ENCODE data around the gene LAMA1.

The LAMA1 gene

DNA sequence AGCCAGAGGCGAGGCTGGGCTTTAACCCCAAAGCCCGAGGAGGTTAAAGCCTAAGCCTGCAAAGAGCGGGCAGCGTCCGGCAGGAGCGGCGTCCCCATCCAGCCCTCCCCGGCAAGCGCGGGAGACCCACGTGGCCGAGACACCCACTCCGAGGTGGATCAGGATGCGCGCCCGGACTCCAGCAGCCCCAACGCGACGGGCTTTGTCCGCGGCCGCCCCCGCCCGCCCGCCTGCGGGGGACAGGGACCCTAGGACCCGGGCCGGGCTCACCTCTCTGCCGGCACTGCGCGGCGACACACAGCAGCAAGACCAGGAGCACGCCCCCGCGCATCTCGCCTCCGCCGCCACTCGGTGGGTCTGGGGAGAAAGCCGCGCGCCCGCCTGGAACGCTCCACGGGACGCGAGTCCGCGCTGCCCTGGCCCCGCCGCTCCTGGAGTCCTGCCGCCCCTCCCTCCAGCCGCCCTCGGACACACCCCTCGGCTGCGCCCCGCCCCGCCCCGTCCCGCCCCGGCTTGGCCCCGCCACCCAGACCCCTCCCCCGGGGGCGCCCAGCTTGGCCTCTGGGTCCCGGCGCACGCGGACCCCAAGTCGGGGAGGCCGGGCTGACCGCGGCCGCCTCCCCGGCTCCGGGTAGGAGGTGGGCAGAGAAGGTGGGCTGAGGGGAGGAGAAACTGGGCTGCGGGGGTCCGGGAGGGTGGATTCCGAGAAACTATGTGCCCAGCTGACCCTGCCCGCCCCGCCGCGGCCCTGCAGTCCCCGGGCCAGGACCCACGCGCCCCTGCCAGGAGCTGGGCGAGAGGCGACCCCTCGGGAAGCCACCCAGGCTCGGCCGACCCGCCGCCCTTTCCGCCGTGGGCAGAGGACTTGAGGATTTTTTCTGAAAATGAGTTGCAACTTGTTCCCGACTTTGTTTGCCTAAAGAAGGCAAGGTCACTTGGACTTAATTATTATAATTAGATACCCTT lies at the start of gene LAMA1:
LAMA1 (minus strand) TSS at position 408 of the 966 bp plus-strand sequence; CDS start at position 331, 77 bp downstream.
- Histone ChIP-seq H3K27ac (no peak within 1 kb of the TSS), H3K9ac (no peak within 1 kb of the TSS), H3K9me3 (replicated peaks in 1 of 11) (peaks cover 10 to 29% (median 17%) of the 10 kb centered on the region in 11 experiments), H3K27me3 (peaks cover 0 to 20% (median 12%) of the 10 kb centered on the region in 11 experiments; a peak in 17 of 22 replicates), H3K4me2 (peak within 1 kb of the TSS in 8 of 11 experiments; percentile 28 to 59 (median 34); a peak in 9 of 22 replicates), H3K4me3 (no peak within 1 kb of the TSS), H3K36me3 (no peaks in the 10 kb centered on the region), H4K20me1 (no peaks in the 10 kb centered on the region), H3K4me1 (peaks cover 0 to 9% (median 0%) of the 10 kb centered on the region in 10 experiments; a peak in 3 of 20 replicates)
- TF ChIP-seq Cebpa-rat (IDR thresholded peaks at IDR 0.05) = no peak

- Histone ChIP-seq H3K9me3 (replicated peaks in 1 of 11) (no peaks in the 10 kb centered on the region), H4K20me1 (no peaks in the 10 kb centered on the region), H3K4me1 (peaks cover 0 to 7% (median 0%) of the 10 kb centered on the region in 10 experiments; a peak in 2 of 20 replicates), H3K9ac (no peak overlapping the region), H3K4me2 (no peak overlapping the region), H3K36me3 (no peaks in the 10 kb centered on the region), H3K27ac (no peak overlapping the region), H3K4me3 (no peak overlapping the region), H3K27me3 (no peaks in the 10 kb centered on the region)
- no peak for TF ChIP-seq Cebpa-rat (IDR thresholded peaks at IDR 0.05)
These were observed 48.3 kb upstream of the LAMA1 start for GRCh38 chr18:7165846-7166393.

DNA sequence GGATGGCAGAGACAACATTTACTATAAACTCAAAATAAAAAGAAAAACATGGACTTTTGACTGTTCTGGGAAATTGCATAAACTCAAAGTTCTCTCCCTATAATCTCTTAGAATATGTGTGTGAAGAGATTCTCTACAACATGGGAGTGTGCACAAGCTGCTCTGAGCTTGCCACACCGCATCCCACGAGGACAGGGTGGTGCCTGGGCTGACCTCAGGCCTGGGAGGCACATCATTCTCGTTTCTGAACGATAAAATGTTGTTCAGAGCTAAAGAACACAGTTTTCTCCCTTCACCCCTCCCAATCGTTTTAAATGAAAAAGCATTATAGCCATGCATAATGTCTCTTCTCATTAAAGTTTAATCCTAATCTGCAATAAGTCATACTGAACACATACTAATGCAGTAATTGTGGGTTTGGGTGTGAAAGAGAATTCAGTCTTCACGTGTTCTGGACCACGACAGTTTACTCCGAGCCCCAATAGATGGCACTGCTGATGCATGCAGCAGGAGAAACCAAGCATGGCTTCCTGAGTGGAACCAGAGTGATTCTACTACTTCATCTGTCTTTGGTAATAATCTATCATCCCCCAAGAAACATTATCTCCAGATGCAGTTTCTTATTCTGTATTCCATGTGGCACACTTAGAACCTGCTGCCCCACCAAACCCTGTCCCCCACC lies 46.9 kb upstream of the LAMA1 start:
- Histone ChIP-seq H3K9me3 (replicated peaks in 1 of 11) (no peaks in the 10 kb centered on the region), H3K27me3 (no peaks in the 10 kb centered on the region), H3K9ac (no peak overlapping the region), H3K4me1 (peaks cover 0 to 7% (median 0%) of the 10 kb centered on the region in 10 experiments; a peak in 2 of 20 replicates), H3K4me2 (no peak overlapping the region), H3K27ac (no peak overlapping the region), H3K4me3 (no peak overlapping the region), H4K20me1 (no peaks in the 10 kb centered on the region), H3K36me3 (no peaks in the 10 kb centered on the region)
- TF ChIP-seq Cebpa-rat (IDR thresholded peaks at IDR 0.05) = no peak

GRCh38 chr18:7158216-7158615 lies 40.6 kb upstream of the LAMA1 start:
- Histone ChIP-seq H3K9me3 (replicated peaks in 1 of 11) (no peaks in the 10 kb centered on the region), H3K27me3 (no peaks in the 10 kb centered on the region), H3K4me3 (no peak overlapping the region), H3K4me2 (no peak overlapping the region), H3K9ac (no peak overlapping the region), H4K20me1 (no peaks in the 10 kb centered on the region), H3K4me1 (peaks cover 0 to 7% (median 0%) of the 10 kb centered on the region in 10 experiments; a peak in 2 of 20 replicates), H3K27ac (no peak overlapping the region), H3K36me3 (no peaks in the 10 kb centered on the region)
- TF ChIP-seq Cebpa-rat (IDR thresholded peaks at IDR 0.05) = no peak

GRCh38 chr18:7157760-7158159 lies 40.2 kb upstream of the LAMA1 start:
- Histone ChIP-seq H3K4me1 (peaks cover 0 to 7% (median 0%) of the 10 kb centered on the region in 10 experiments; a peak in 2 of 20 replicates), H3K9me3 (replicated peaks in 1 of 11) (no peaks in the 10 kb centered on the region), H4K20me1 (no peaks in the 10 kb centered on the region), H3K9ac (no peak overlapping the region), H3K27ac (no peak overlapping the region), H3K4me3 (no peak overlapping the region), H3K4me2 (no peak overlapping the region), H3K27me3 (no peaks in the 10 kb centered on the region), H3K36me3 (no peaks in the 10 kb centered on the region)
- TF ChIP-seq Cebpa-rat (IDR thresholded peaks at IDR 0.05) = no peak

DNA sequence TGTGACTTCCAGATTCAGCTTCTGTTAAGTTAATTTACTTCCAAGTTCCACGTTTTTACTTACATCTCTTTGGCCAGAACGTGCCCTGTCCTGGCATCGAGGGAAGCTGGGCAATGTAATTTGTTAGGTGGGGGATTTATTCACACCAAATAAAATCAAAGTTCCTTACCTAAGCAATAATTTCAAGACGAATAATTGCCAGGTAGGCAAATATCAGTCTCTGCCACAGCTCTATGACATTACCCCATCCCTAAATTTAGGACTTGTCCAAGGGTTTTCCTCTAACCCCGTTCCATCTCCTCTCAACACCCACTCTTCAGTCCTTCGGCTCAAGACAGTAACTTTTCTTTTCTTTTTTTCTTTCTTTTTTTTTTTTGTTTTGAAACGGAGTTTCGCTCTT lies 38.3 kb upstream of the LAMA1 start:
- no peak overlapping the region for H3K4me3 ChIP-seq
- no peaks in the 10 kb centered on the region for H3K4me1 ChIP-seq
- H4K20me1 ChIP-seq = no peaks in the 10 kb centered on the region
- H3K9ac ChIP-seq = no peak overlapping the region
- H3K9me3 ChIP-seq (replicated peaks in 1 of 11) = no peaks in the 10 kb centered on the region
- no peak overlapping the region for H3K4me2 ChIP-seq
- H3K36me3 ChIP-seq = no peaks in the 10 kb centered on the region
- H3K27ac ChIP-seq = no peak overlapping the region
- no peaks in the 10 kb centered on the region for H3K27me3 ChIP-seq
- TF ChIP-seq Cebpa-rat (IDR thresholded peaks at IDR 0.05) = no peak

DNA sequence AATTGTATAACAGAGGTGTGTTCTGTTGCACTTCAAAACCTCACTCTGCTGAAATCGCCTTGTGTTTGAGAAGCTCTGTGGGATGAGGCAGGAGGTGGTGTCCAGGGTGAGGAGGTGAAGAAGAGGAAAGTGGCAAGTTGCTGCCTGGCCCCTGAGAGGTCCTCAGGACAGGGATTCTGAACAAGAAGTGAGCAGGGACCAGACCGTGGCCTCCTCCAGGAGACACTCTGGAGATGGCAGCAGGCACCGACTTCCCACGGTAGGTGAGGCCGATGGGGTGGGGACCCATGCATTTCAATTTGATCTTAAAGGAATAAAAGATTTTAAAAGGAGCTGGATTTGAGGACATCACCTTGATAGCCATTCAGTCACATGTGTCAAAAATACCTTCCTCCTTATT lies 37.5 kb upstream of the LAMA1 start:
- Histone ChIP-seq H3K9ac (no peak overlapping the region), H3K27ac (no peak overlapping the region), H3K36me3 (no peaks in the 10 kb centered on the region), H3K27me3 (no peaks in the 10 kb centered on the region), H3K9me3 (replicated peaks in 1 of 11) (no peaks in the 10 kb centered on the region), H3K4me3 (no peak overlapping the region), H3K4me1 (no peaks in the 10 kb centered on the region), H3K4me2 (no peak overlapping the region), H4K20me1 (no peaks in the 10 kb centered on the region)
- TF ChIP-seq Cebpa-rat (IDR thresholded peaks at IDR 0.05) = no peak

DNA sequence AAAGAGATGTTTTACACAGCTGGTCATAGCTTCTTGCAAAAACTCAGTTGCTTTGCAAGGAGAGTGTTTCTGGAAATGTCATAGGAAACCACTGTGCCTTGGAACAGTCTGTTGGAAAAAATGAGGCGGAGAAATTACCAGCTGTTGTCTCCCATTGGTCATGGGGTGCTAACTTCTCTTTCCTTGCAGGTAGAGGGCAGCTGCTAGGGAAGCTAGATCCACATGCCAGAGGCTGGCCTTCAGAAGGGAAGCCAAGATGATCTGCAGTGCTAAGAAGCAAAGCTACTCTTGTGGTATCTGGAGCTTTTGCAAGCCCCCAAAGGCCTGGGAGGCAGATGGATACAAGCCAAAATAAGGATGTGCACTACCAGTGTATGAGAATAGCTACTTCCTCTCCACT lies 34.8 kb upstream of the LAMA1 start:
- Histone ChIP-seq H4K20me1 (no peaks in the 10 kb centered on the region), H3K9ac (no peak overlapping the region), H3K4me2 (no peak overlapping the region), H3K9me3 (replicated peaks in 1 of 11) (no peaks in the 10 kb centered on the region), H3K27ac (no peak overlapping the region), H3K4me3 (no peak overlapping the region), H3K27me3 (no peaks in the 10 kb centered on the region), H3K4me1 (no peaks in the 10 kb centered on the region), H3K36me3 (no peaks in the 10 kb centered on the region)
- no peak for TF ChIP-seq Cebpa-rat (IDR thresholded peaks at IDR 0.05)

GRCh38 chr18:7147399-7147798 lies 29.8 kb upstream of the LAMA1 start:
- H3K27me3 ChIP-seq = no peaks in the 10 kb centered on the region
- no peaks in the 10 kb centered on the region for H3K9me3 ChIP-seq (replicated peaks in 1 of 11)
- no peak overlapping the region for H3K4me3 ChIP-seq
- no peaks in the 10 kb centered on the region for H4K20me1 ChIP-seq
- no peak overlapping the region for H3K27ac ChIP-seq
- H3K36me3 ChIP-seq = no peaks in the 10 kb centered on the region
- no peaks in the 10 kb centered on the region for H3K4me1 ChIP-seq
- H3K4me2 ChIP-seq = no peak overlapping the region
- H3K9ac ChIP-seq = no peak overlapping the region
- TF ChIP-seq Cebpa-rat (IDR thresholded peaks at IDR 0.05) = no peak
